Measurements from ENCODE around the gene SSH2. TPM values are rescaled to one million over a fixed set of nuclear protein-coding genes. Genes with fewer than 3 reads are reported as not detected.

SSH2 gene
- total and polyA plus RNA-seq, 2 experiments from 2014 or later: 8.3 to 18.9 TPM

DNA sequence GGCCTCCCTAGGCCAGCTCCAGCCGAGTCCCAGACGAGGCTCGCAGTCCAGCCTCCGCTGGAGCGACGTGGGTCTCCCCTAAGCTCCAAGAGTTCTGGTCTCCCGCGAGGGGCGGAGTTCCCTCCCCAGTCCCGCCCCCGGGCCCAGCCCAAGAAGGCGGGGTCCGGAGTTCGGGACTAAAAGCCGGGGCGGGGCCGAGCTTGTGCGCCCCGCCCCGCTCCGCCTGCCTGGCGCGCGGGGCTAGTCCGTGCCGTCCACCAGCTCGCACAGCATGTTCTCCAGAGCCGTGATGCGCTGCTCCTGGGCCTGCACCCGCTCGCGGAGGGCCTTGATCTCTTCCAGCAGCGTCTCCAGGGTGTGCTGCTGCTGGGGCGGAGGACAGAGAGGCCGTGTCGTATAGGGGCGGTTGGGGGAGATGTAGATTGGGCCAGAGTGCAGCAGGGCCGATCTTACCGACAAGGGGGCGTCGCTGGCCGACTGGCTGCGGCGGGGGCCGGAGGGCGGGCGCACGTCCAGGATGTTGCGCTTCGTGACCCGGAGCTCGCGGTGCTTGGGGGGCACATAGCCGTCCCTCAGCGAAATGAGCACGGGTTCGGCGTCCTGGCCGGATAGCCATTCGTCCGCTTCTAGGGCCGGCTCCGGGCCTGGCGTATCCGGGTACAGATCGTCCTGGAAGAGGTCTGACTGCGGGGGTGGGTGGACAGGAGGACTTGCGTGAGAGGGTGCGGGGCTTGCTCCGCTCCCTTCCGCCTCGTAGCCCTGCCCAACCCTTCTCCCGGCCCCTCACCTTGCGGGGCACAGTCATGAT, 314.3 kb downstream of the SSH2 start:
- Histone ChIP-seq H4K20me1 (ENCODE audit: insufficient read depth) (no peaks in the 10 kb centered on the region), H3K27me3 (replicated peaks; ENCODE audit: insufficient read depth) (no peaks in the 10 kb centered on the region), H3K4me3 (peak overlapping the region; percentile 66), H3K9me2 (ENCODE audit: insufficient read depth) (no peaks in the 10 kb centered on the region), H3F3A (ENCODE audit: insufficient read depth) (no peaks in the 10 kb centered on the region), H3K9me3 (ENCODE audit: low read depth) (no peaks in the 10 kb centered on the region), H3K36me3 (ENCODE audit: low read depth) (no peaks in the 10 kb centered on the region), H2AFZ (peak overlapping the region; percentile 75), H3K4me1 (ENCODE audit: insufficient read depth) (no peaks in the 10 kb centered on the region), H3K4me2 (ENCODE audit: unreplicated experiment) (peak overlapping the region; percentile 80), H3K9ac (peak overlapping the region; percentile 49; the same call in 1 of the 2 replicates), H3K27ac (peak overlapping the region; percentile 35; the same call in 1 of the 2 replicates), H3K79me2 (ENCODE audit: insufficient read depth) (no peaks in the 10 kb centered on the region)
- DNase-seq: peak; percentile 96
- no peak for TF ChIP-seq EZH2 (IDR thresholded peaks at IDR 0.05; ENCODE audit: insufficient read depth, poor library complexity, severe bottlenecking)
- no peak for TF ChIP-seq EZH2phosphoT487 (IDR thresholded peaks at IDR 0.05; ENCODE audit: insufficient read depth, low read depth)
- in situ Hi-C loops (cut with MboI): no loop called here
- WGBS, 2 experiments (ENCODE audit: low coverage in 1 of 2, low lambda C conversion rate in 2 of 2, missing lambda C conversion rate in 2 of 2): 8 to 12% methylated on average over 48 to 68 of the region's 74 CpGs

DNA sequence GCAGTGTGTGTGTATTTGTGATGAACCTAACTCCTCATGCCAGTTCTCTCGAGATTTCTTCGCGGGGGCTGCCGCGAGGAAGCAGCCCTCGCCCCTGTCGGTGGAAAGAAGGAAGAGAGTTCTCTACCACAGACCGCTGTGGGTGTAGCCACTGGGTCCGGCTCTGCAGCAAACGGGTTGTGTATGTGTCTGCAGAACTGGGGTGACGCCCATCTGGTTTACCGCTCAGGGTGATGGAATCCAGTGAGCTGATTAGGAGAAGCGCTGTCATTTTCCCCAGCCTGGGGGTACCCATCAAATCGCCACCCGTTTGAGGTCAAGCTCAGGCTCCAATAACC, 315.0 kb downstream of the SSH2 start:
- Histone ChIP-seq H3K9me3 (ENCODE audit: low read depth) (no peaks in the 10 kb centered on the region), H3F3A (ENCODE audit: insufficient read depth) (no peaks in the 10 kb centered on the region), H4K20me1 (ENCODE audit: insufficient read depth) (no peaks in the 10 kb centered on the region), H3K36me3 (ENCODE audit: low read depth) (no peaks in the 10 kb centered on the region), H3K4me3 (peak overlapping the region; percentile 66), H3K79me2 (ENCODE audit: insufficient read depth) (no peaks in the 10 kb centered on the region), H3K27me3 (replicated peaks; ENCODE audit: insufficient read depth) (no peaks in the 10 kb centered on the region), H3K9ac (peak overlapping the region; percentile 49; the same call in 1 of the 2 replicates), H3K4me2 (ENCODE audit: unreplicated experiment) (peak overlapping the region; percentile 80), H3K4me1 (ENCODE audit: insufficient read depth) (no peaks in the 10 kb centered on the region), H3K27ac (peak overlapping the region; percentile 35; the same call in 1 of the 2 replicates), H2AFZ (peak overlapping the region; percentile 75), H3K9me2 (ENCODE audit: insufficient read depth) (no peaks in the 10 kb centered on the region)
- TF ChIP-seq EZH2phosphoT487 (IDR thresholded peaks at IDR 0.05; ENCODE audit: insufficient read depth, low read depth): no peak
- TF ChIP-seq EZH2 (IDR thresholded peaks at IDR 0.05; ENCODE audit: insufficient read depth, poor library complexity, severe bottlenecking): no peak
- WGBS, 2 experiments (ENCODE audit: low coverage in 1 of 2, low lambda C conversion rate in 2 of 2, missing lambda C conversion rate in 2 of 2): 5% methylated on average over 14 to 15 of the region's 15 CpGs
- in situ Hi-C loops (cut with MboI): no loop called here
- peak; percentile 81 for DNase-seq

DNA sequence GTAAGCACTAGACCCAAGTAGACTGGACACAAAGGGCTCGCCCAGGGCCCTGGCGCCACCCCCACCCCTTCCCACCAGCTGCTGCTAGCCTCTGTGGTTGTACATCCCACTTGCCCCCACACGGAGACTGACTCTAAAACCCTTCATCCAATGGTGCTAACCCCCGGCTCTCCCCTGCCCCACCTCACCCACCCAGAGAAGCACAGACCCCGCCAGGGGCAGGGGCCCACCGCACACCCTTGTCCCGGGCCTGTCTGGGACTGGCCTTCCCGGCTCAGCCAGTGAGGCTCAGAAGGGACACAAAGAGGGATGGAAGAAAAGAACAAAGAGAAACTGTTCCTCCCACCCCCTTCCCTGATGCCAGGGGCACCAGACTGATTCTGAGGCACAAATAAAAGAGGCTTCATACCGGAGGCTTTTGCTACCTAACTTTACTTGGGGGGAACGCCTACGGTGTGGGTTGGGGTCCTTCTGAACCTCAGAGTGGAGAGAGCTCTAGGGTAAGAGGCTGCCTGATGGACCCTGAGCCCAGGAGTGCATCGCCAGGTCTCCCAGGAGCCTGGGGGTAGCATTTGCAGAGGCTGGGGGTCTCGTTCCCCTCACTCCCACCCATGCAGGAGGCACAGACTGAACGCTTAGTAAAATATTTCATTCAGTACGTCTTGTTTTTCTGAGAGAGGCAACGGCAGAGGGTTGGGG, 315.5 kb downstream of the SSH2 start:
- DNase-seq: no peak
- in situ Hi-C loops (cut with MboI): no loop called here
- peak overlapping the region; percentile 80 for H3K4me2 ChIP-seq (ENCODE audit: unreplicated experiment)
- no peaks in the 10 kb centered on the region for H3K36me3 ChIP-seq (ENCODE audit: low read depth)
- peak overlapping the region; percentile 49; the same call in 1 of the 2 replicates for H3K9ac ChIP-seq
- no peaks in the 10 kb centered on the region for H3K79me2 ChIP-seq (ENCODE audit: insufficient read depth)
- H4K20me1 ChIP-seq (ENCODE audit: insufficient read depth): no peaks in the 10 kb centered on the region
- no peak for TF ChIP-seq EZH2phosphoT487 (IDR thresholded peaks at IDR 0.05; ENCODE audit: insufficient read depth, low read depth)
- no peak for TF ChIP-seq EZH2 (IDR thresholded peaks at IDR 0.05; ENCODE audit: insufficient read depth, poor library complexity, severe bottlenecking)
- H3K9me3 ChIP-seq (ENCODE audit: low read depth): no peaks in the 10 kb centered on the region
- H3K9me2 ChIP-seq (ENCODE audit: insufficient read depth): no peaks in the 10 kb centered on the region
- peak overlapping the region; percentile 66 for H3K4me3 ChIP-seq
- H3K27me3 ChIP-seq (replicated peaks; ENCODE audit: insufficient read depth): no peaks in the 10 kb centered on the region
- no peaks in the 10 kb centered on the region for H3K4me1 ChIP-seq (ENCODE audit: insufficient read depth)
- 53 to 54% methylated on average over 14 to 16 of the region's 16 CpGs for WGBS, 2 experiments (ENCODE audit: low coverage in 1 of 2, low lambda C conversion rate in 2 of 2, missing lambda C conversion rate in 2 of 2)
- H3F3A ChIP-seq (ENCODE audit: insufficient read depth): no peaks in the 10 kb centered on the region
- no peak overlapping the region for H3K27ac ChIP-seq
- peak overlapping the region; percentile 75; the same call in 1 of the 2 replicates for H2AFZ ChIP-seq

DNA sequence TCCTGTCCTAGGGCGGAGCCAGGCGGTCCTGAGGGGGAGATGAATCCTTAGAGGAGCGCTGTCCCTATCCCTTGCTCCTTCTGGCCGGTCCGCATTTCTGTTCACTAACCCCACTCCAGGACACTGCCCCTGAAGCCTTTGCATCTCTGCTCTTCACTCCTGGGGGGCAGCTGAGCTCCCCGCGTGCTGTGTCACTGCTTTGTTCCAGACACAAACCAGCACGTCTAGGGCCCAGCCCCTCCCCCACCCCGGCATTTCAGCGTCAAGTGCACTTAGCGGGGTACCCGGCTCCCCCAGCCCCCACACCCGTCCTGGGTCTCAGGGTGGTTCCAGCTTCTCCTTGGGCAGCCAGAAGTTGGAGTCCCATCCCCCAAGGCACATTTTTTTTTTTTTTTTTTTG, 316.2 kb downstream of the SSH2 start:
- in situ Hi-C loops (cut with MboI): no loop called here
- DNase-seq: no peak
- H3K4me3 ChIP-seq: peak overlapping the region; percentile 56
- H3K79me2 ChIP-seq (ENCODE audit: insufficient read depth): no peaks in the 10 kb centered on the region
- H3K4me1 ChIP-seq (ENCODE audit: insufficient read depth): no peaks in the 10 kb centered on the region
- H3K36me3 ChIP-seq (ENCODE audit: low read depth): no peaks in the 10 kb centered on the region
- no peaks in the 10 kb centered on the region for H3K9me3 ChIP-seq (ENCODE audit: low read depth)
- WGBS, 2 experiments (ENCODE audit: low coverage in 1 of 2, low lambda C conversion rate in 2 of 2, missing lambda C conversion rate in 2 of 2): 15 to 17% methylated on average over 9 to 13 of the region's 13 CpGs
- H3K4me2 ChIP-seq (ENCODE audit: unreplicated experiment): peak overlapping the region; percentile 79
- peak overlapping the region; percentile 82 for H2AFZ ChIP-seq
- no peaks in the 10 kb centered on the region for H3K9me2 ChIP-seq (ENCODE audit: insufficient read depth)
- no peak overlapping the region for H3K27ac ChIP-seq
- peak overlapping the region; percentile 37; the same call in 1 of the 2 replicates for H3K9ac ChIP-seq
- no peaks in the 10 kb centered on the region for H3K27me3 ChIP-seq (replicated peaks; ENCODE audit: insufficient read depth)
- H4K20me1 ChIP-seq (ENCODE audit: insufficient read depth): no peaks in the 10 kb centered on the region
- no peaks in the 10 kb centered on the region for H3F3A ChIP-seq (ENCODE audit: insufficient read depth)
- TF ChIP-seq EZH2phosphoT487 (IDR thresholded peaks at IDR 0.05; ENCODE audit: insufficient read depth, low read depth) (no peak), EZH2 (IDR thresholded peaks at IDR 0.05; ENCODE audit: insufficient read depth, poor library complexity, severe bottlenecking) (no peak)

Data from GM23248 (cell line).